ENCODE results near the gene CENPN. TPM values are rescaled to one million over a fixed set of nuclear protein-coding genes. Genes with fewer than 3 reads are reported as not detected.

CENPN gene
- polyA plus RNA-seq, 3 donors, result 2.5 to 4.9 (median 4.4) TPM

- Mint-ChIP-seq H3K36me3 (peaks cover 45 to 59% of the 10 kb centered on the region in 2 donors), H3K4me1 (peaks cover 3% of the 10 kb centered on the region), H3K4me3 (no peak overlapping the region), H3K27me3 (ENCODE audit: low read depth in 3 of 3) (peaks cover 0 to 1% (median 0%) of the 10 kb centered on the region in 3 donors), H3K9me3 (no peaks in the 10 kb centered on the region), H3K27ac (no peak overlapping the region)
- DNase-seq, result no peak
- intact Hi-C loops (cut with micrococcal nuclease), result no loop called here
- H3K9ac ChIP-seq (ENCODE audit: insufficient read depth, low read length, poor library complexity, severe bottlenecking), result no peak overlapping the region
- H3K79me2 ChIP-seq (ENCODE audit: insufficient read depth, low read length), result peaks cover 34% of the 10 kb centered on the region
- H3K4me2 ChIP-seq (replicated peaks; ENCODE audit: extremely low read depth, low read length, poor library complexity, severe bottlenecking), result no peak overlapping the region
- no peak overlapping the region for H3K4me3 ChIP-seq (replicated peaks in 1 of 3; ENCODE audit: low read depth in 2 of 3, low read length in 3 of 3)
- 80% methylated on average over 1 of the region's 7 CpGs for WGBS (ENCODE audit: insufficient coverage)
- no peak overlapping the region for H3K27ac ChIP-seq (ENCODE audit: low read depth in 1 of 2, low read length in 2 of 2)
- TF ChIP-seq, protein P1, sequence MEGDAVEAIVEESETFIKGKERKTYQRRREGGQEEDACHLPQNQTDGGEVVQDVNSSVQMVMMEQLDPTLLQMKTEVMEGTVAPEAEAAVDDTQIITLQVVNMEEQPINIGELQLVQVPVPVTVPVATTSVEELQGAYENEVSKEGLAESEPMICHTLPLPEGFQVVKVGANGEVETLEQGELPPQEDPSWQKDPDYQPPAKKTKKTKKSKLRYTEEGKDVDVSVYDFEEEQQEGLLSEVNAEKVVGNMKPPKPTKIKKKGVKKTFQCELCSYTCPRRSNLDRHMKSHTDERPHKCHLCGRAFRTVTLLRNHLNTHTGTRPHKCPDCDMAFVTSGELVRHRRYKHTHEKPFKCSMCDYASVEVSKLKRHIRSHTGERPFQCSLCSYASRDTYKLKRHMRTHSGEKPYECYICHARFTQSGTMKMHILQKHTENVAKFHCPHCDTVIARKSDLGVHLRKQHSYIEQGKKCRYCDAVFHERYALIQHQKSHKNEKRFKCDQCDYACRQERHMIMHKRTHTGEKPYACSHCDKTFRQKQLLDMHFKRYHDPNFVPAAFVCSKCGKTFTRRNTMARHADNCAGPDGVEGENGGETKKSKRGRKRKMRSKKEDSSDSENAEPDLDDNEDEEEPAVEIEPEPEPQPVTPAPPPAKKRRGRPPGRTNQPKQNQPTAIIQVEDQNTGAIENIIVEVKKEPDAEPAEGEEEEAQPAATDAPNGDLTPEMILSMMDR (IDR thresholded peaks at IDR 0.05), result no peak
- H3K27me3 ChIP-seq (ENCODE audit: control insufficient read depth in 2 of 2, insufficient read depth in 2 of 2, low read length in 2 of 2), result no peaks in the 10 kb centered on the region
- peaks cover 15 to 39% of the 10 kb centered on the region in 2 donors for H3K36me3 ChIP-seq (replicated peaks in 1 of 2; ENCODE audit: control insufficient read depth in 1 of 2, insufficient read depth in 2 of 2, low read length in 2 of 2)
- H3K9me3 ChIP-seq (replicated peaks in 1 of 2; ENCODE audit: control insufficient read depth in 1 of 2, insufficient read depth in 1 of 2, low read length in 2 of 2), result no peaks in the 10 kb centered on the region
- H4K20me1 ChIP-seq (ENCODE audit: insufficient read depth, low read length), result no peaks in the 10 kb centered on the region
- H2AFZ ChIP-seq (ENCODE audit: insufficient read depth, low read depth, low read length, poor library complexity, severe bottlenecking), result no peak overlapping the region
- no peaks in the 10 kb centered on the region for H3K4me1 ChIP-seq (ENCODE audit: control insufficient read depth in 1 of 2, insufficient read depth in 2 of 2, low read length in 2 of 2)
Observed at GRCh38 chr16:80988756-80989155, 18.3 kb upstream of the CENPN start.

DNA sequence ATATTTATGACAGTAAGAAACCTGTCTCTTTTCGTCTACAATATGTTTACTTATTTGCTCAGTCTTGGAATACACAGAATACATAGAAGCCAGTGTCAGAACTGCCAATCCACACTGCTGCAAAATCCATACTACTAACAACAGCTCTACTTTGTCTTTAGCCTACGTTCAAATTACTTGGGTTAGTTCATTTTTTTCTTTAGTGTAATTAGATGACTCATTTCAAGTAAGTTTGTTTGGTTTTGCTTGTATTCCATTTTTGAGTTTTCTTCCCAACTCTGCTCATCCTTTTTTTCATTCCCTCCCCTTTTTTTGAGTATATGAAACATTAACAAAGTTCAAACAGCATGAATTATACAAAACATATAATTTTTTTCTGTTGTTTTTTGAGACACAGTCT lies 17.2 kb upstream of the CENPN start:
- intact Hi-C loops (cut with micrococcal nuclease), result no loop called here
- 100% methylated on average over 1 of the region's 2 CpGs for WGBS (ENCODE audit: insufficient coverage)
- Histone ChIP-seq H3K9me3 (replicated peaks in 1 of 2; ENCODE audit: control insufficient read depth in 1 of 2, insufficient read depth in 1 of 2, low read length in 2 of 2) (no peaks in the 10 kb centered on the region), H3K9ac (ENCODE audit: insufficient read depth, low read length, poor library complexity, severe bottlenecking) (no peak overlapping the region), H3K27me3 (ENCODE audit: control insufficient read depth in 2 of 2, insufficient read depth in 2 of 2, low read length in 2 of 2) (no peaks in the 10 kb centered on the region), H3K27ac (ENCODE audit: low read depth in 1 of 2, low read length in 2 of 2) (no peak overlapping the region), H3K4me1 (ENCODE audit: control insufficient read depth in 1 of 2, insufficient read depth in 2 of 2, low read length in 2 of 2) (no peaks in the 10 kb centered on the region), H3K4me3 (replicated peaks in 1 of 3; ENCODE audit: low read depth in 2 of 3, low read length in 3 of 3) (no peak overlapping the region), H3K4me2 (replicated peaks; ENCODE audit: extremely low read depth, low read length, poor library complexity, severe bottlenecking) (no peak overlapping the region), H3K79me2 (ENCODE audit: insufficient read depth, low read length) (peaks cover 42% of the 10 kb centered on the region), H3K36me3 (replicated peaks in 1 of 2; ENCODE audit: control insufficient read depth in 1 of 2, insufficient read depth in 2 of 2, low read length in 2 of 2) (peaks cover 15 to 40% of the 10 kb centered on the region in 2 donors), H4K20me1 (ENCODE audit: insufficient read depth, low read length) (no peaks in the 10 kb centered on the region), H2AFZ (ENCODE audit: insufficient read depth, low read depth, low read length, poor library complexity, severe bottlenecking) (no peak overlapping the region)
- H3K27ac Mint-ChIP-seq, result no peak overlapping the region
- H3K4me1 Mint-ChIP-seq, result peaks cover 3% of the 10 kb centered on the region
- DNase-seq, result no peak
- peaks cover 47 to 63% of the 10 kb centered on the region in 2 donors for H3K36me3 Mint-ChIP-seq
- H3K27me3 Mint-ChIP-seq (ENCODE audit: low read depth in 3 of 3), result peaks cover 0 to 1% (median 0%) of the 10 kb centered on the region in 3 donors
- no peak overlapping the region for H3K4me3 Mint-ChIP-seq
- H3K9me3 Mint-ChIP-seq, result no peaks in the 10 kb centered on the region
- TF ChIP-seq, protein P1 (IDR thresholded peaks at IDR 0.05), result no peak

All from CD14-positive monocyte (primary cell).